GM19324 (cell line): ENCODE measurements around the gene FAM83D.

Source experiments
- ATAC-seq: cut with Tn5 transposase; IDR thresholded peaks from one replicate; pipeline ENCODE4 v1.9.1; 2021; ENCODE audit warnings: mild to moderate bottlenecking, moderate library complexity; ENCODE audit not compliant: unreplicated experiment, low FRiP score

FAM83D gene, protein sequence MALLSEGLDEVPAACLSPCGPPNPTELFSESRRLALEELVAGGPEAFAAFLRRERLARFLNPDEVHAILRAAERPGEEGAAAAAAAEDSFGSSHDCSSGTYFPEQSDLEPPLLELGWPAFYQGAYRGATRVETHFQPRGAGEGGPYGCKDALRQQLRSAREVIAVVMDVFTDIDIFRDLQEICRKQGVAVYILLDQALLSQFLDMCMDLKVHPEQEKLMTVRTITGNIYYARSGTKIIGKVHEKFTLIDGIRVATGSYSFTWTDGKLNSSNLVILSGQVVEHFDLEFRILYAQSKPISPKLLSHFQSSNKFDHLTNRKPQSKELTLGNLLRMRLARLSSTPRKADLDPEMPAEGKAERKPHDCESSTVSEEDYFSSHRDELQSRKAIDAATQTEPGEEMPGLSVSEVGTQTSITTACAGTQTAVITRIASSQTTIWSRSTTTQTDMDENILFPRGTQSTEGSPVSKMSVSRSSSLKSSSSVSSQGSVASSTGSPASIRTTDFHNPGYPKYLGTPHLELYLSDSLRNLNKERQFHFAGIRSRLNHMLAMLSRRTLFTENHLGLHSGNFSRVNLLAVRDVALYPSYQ

DNA sequence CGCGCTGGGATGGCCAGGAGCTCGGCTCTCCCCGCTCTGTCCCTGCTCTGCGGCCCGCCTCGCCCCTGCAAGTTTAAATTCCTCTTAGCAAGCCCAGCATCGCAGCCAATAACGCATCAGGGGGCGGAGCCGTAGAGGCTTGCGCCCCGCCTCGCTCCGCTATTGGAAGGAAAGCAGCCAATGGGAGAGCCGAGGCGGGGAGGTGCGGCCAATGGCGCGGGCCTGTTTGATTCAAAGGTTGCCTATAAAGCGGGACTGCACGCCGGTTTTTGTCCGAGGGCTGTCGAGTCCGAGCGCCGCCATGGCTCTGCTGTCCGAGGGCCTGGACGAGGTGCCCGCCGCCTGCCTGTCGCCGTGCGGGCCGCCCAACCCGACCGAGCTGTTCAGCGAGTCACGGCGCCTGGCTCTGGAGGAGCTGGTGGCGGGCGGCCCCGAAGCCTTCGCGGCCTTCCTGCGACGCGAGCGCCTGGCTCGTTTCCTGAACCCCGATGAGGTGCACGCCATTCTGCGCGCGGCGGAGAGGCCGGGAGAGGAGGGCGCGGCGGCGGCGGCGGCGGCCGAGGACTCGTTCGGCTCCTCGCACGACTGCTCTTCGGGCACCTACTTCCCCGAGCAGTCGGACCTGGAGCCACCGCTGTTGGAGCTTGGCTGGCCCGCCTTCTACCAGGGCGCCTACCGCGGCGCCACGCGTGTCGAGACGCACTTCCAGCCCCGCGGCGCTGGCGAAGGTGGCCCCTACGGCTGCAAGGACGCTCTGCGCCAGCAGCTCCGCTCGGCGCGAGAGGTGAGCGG is at the start of gene FAM83D:
Gene FAM83D (plus strand): TSS at position 276 of the 792 bp plus-strand sequence. CDS start 26 bp downstream, at position 302.
- ATAC-seq, result peak; percentile 84

DNA sequence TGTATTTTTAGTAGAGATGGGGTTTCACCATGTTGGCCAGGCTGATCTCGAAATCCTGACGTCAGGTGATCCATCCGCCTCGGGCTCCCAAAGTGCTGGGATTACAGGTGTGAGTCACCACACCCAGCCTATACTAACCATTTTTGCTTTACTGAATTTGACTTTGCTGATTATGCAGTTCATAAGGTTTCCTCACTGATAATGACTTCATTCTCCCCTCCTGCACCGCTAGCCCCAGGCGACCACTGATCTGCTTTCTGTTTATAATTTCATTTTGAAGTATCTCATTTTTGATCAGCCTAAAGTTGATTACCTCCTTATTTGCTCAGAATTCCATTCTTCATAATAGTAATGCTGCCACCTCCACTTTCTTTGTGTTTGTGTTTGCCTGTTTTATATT is 48.7 kb upstream of the FAM83D start:
- ATAC-seq, result no peak

DNA sequence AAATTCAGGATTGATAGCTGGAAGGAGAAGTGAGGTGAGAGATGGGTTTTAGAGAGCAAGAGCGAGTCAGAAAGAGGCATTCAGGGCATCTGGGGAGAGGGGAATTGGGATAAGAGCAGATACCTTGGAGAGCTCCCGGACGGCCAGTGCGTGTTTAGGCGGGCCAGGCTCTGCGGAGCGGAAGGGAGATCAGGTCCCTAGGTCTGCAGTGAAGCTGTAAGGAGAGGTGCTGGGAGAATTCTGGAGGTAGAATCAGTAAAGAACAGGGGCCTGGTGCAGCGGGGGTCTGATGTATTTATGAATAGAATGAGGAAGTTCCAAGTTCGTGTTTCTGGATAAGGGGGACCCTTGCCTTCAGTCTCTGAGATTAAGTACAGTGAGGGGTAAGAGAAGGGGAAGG is 47.4 kb upstream of the FAM83D start:
- ATAC-seq, result no peak

GRCh38 chr20:38880952-38881735 is 45.1 kb upstream of the FAM83D start:
- no peak for ATAC-seq

DNA sequence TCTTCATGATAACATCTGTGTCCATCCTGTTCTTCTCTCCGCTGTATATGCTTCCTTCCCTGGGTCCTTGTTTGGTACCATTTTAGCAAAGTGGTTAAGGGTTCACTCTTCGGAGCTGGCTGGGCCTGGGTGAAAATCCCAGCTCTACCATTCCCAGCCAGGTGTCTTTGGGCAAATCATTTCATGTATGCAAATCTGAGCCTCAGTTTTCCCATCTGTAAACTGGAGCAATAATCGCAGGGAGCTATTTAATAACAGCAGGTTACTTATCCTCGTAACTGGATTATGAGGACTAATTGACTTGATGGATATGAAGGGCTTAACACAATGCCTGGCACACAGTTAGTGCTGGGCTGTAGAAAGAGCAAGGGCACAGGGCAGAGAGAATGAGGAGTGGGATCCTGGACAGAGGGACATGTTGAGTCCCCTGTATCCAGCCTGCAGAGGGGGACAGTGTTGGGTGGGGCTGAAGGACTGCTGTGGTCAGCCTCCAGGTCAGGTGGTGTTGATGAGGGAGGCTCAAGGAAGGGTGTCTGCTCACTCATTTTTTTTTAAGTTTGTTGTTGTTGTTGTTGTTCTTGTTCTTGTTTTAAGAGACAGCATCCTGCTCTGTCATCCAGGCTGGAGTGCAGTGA is 44.3 kb upstream of the FAM83D start:
- ATAC-seq, result no peak

GRCh38 chr20:38882600-38882999 is 43.6 kb upstream of the FAM83D start:
- ATAC-seq, result no peak

DNA sequence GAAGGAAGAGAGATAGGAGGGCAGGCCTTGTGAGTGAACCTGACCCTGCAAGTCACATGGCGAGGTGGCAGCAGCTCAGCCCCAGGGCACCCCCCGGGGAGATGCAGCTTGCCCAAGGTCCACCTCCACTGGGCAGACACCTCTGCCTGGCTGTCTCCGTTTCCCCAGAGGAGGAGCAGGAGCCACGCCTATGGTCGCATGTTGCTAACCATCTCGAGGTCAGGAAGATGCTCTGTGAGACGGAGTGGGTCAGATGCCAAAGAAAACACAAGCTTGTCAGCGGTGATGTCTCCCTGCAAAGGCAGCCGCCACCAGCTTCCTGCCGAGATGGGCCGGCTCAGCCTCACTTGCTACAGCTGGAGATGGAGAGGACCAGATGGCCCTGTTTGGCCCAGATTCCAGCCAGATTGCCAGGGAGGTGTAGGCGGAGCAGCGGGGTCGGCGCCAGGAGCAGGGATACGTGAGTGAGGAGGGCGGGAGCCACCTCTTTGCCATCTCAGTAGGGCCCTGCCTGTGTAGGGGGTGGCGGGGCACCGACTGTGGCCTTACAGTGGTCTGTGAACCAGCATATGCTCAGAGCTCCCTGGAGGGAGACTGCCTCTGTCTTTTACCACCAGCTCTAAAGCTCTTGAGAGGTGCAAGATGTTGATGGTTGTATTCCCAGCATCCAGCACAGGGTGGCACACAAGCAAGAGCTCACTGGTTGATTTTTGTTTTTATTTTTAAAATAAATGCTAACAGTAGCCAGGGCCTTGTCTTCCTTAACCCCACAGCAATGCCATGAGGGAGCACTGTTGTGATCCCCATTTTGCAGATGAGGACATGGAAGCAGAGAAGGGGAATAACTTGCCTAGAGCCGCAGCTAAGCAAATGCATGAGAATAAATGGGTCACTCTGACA is 42.9 kb upstream of the FAM83D start:
- ATAC-seq, result no peak

GRCh38 chr20:38883981-38884733 is 42.1 kb upstream of the FAM83D start:
- no peak for ATAC-seq

DNA sequence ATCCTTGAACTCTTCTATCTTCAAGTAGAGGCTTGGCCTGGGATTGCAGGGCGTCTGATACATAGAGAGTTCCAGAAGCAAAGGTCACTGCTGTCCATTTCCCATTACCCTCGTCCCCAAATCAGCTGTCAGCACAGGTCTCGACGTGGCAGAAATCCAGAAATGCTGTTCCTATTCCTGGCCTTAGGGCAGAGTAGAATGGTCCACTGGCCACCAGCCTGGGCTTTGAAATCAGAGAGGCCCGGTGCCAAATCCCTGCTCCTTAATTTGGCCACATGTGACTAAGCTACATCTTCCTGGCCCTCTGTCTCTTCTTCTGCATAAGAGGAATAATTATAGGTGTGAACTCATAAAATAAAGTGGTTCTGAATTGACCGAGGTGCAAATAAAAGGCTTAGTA is 40.9 kb upstream of the FAM83D start:
- ATAC-seq, result no peak

DNA sequence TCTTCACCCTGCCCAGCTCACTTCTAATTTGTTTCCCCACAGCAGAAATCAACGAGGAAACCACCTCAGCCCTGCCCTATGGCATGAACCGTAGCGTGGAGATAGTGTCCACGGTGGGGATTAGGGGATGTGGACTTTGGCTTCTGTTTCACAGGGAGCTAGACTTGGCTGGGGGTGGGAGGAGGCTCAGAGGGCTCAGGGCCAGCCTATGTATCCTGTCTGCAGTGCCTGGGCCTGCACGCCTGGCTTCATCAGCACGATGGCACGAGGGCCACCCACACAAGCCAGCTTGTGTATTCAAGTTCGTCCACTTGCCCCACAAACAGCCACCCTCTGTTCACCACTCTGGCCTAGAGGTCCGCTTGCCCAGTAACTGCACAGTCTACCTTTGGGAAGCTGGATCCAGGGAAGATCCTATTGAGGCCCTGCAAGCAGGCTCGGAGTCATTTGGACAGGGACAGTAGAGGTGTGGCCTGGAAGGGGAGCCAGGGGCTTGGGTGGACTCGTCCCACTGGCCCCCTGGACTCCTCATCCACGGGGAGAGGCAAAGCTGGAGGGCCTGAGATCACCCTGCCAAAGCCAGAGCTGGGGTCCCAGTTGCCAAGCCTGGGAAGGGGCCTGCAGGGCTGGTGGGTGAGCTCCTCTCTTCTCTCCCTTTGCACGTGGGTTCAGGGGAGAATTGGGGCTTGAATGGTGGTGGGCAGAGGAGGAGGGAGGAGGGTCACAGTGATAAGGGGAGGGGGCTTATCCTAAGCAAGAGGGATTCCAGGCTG is 38.0 kb upstream of the FAM83D start:
- no peak for ATAC-seq

GRCh38 chr20:38889050-38889449 is 37.2 kb upstream of the FAM83D start:
- ATAC-seq, result no peak

DNA sequence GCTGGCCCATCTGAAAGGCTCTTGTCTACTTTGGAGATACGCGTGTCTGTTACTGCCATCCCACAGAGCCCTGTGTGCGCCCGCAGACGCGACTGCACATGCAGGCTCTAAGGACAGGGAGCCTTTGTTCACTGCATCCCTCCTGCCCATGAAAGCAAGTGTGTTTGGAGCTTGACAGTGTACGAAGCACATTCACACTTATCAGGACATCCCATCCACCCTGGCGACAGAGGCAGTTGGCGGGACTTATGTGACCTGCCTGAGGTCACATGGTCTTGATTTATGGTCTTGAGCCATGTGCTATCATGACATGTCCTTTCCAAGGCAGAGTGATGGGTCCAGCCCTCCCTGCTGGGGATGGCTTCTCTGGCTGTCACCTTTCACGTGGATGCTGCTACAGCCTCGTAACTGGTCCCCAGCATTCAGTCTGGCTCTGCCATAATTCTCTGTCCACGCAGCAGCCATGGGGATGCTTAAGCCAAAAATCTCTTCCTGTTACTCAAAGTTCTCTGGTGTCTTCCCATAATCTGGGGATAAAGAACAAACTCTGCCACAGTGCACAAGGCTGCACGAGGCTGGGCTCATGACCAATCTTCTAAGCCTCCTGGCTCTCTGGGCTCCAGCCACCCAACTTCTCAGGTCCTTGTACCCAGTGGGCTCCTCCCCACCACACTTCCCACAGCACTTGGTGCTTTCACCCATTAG is 36.3 kb upstream of the FAM83D start:
- no peak for ATAC-seq

GRCh38 chr20:38890497-38890818 is 35.8 kb upstream of the FAM83D start:
- ATAC-seq, result no peak

- ATAC-seq, result peak; percentile 45
Measured at GRCh38 chr20:38892091-38892981, 33.9 kb upstream of the FAM83D start.

DNA sequence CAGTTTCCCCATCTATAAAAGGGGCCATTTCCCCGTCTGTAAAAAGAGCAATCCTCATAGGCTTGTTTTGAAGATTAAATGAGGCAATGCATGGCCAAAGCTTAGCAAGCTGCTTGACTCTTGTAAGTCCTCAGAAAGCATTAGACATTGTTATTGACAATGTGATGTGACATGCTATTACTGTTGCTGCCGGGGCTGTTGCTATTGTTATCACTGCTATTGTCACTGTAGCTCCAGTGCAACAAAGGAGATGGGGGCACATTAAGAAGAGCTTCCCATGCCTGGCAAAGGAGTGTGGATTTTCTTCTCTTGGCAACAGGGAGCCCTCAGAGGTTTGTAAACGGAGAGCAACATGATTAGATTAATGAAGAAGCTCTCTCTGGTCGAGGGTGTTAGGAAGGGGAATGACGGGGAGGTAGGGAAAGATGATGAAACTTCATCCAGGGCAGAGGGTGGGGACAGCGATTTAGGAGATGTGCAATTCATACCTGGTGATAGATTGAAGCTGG is 33.1 kb upstream of the FAM83D start:
- ATAC-seq, result no peak

DNA sequence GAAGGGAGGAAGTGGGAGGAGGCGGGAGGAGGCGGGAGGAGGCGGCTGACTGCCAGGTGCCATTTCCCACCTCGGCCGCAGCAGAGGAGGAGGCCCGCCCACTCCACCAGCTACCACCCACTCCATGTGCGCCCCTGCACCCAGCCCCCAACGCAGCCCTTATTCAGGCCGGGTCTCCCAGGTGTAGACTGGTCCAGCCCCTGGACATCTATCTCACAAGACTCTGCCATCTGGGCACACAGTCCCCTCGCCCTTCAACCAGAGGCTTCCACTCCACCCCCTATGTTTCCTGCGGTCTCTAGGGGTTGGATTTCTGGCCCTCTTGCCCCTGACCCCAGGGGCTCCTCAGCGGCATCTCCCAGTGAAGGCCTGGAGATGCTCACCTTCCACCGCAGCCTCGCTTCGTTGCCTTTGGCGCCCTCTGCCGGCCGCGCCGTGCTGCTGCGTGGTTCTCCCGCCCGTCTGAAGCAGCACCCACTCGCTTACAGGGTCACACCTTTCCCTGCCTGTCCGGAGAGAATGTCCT is 32.6 kb upstream of the FAM83D start:
- ATAC-seq, result peak; percentile 42
